Activated CD8-positive, alpha-beta T cell treated with anti-CD3 and anti-CD28 coated beads, Interleukin-2, amount 10 ng/mL, durations not matched to agents 7 days and 5 days (primary cell): ENCODE data around the gene ASXL2. TPM values are rescaled to one million over a fixed set of nuclear protein-coding genes. Genes with fewer than 3 reads are reported as not detected.

Experiments
- ATAC-seq: fragments of 150-1000 bp; cut with Tn5 transposase; one replicate; pipeline ENCODE4 v1.10.0; 2021; ENCODE audit warnings: moderate library complexity
- CTCF ChIA-PET: fragments of 350-600 bp; sonication (Branson Sonifier 250); formaldehyde crosslinking; loops from one replicate; lab custom pipeline; 2021; ENCODE audit warnings: antibody characterized with exemption; lab: Charles Lee
- POLR2A ChIA-PET: fragments of 350-600 bp; sonication (Branson Sonifier 250); formaldehyde crosslinking; loops from one replicate; lab custom pipeline; 2021; ENCODE audit warnings: antibody characterized with exemption; lab: Charles Lee
- DNase-seq: peaks from one replicate; pipeline ENCODE4 v3.0.0-alpha.2; 2020
- H3K27ac Mint-ChIP-seq: one replicate; pipeline ENCODE4 v1.8.0; 2021; ENCODE audit warnings: mild to moderate bottlenecking, mixed read lengths
- H3K27me3 Mint-ChIP-seq: one replicate; pipeline ENCODE4 v1.8.0; 2021; ENCODE audit warnings: low read depth, mixed read lengths
- H3K36me3 Mint-ChIP-seq: one replicate; pipeline ENCODE4 v1.8.0; 2021; ENCODE audit warnings: low read depth, mixed read lengths
- H3K4me1 Mint-ChIP-seq: one replicate; pipeline ENCODE4 v1.8.0; 2021; ENCODE audit warnings: low read depth, mixed read lengths
- H3K4me3 Mint-ChIP-seq: one replicate; pipeline ENCODE4 v1.8.0; 2021; ENCODE audit warnings: mild to moderate bottlenecking, mixed read lengths
- H3K9me3 Mint-ChIP-seq: one replicate; pipeline ENCODE4 v1.8.0; 2022; ENCODE audit warnings: mixed read lengths; ENCODE audit not compliant: insufficient read depth
- total RNA-seq, 2 experiments: library from RNA; stranded (reverse); gene quantifications; one replicate each; pipeline ENCODE4 v1.2.3, GENCODE V29; 2021

ASXL2 gene
- total RNA-seq, 2 experiments from 2014 or later = 44.0 to 45.0 TPM

GRCh38 chr2:25757906-25758305 lies 120.4 kb downstream of the ASXL2 start:
- peaks cover 68% of the 10 kb centered on the region for H3K36me3 Mint-ChIP-seq
- POLR2A ChIA-PET = no interaction called here

GRCh38 chr2:25756536-25756935 lies 121.8 kb downstream of the ASXL2 start:
- Mint-ChIP-seq H3K36me3 (peaks cover 69% of the 10 kb centered on the region), H3K4me3 (no peak overlapping the region), H3K4me1 (peaks cover 24% of the 10 kb centered on the region), H3K9me3 (no peaks in the 10 kb centered on the region), H3K27ac (peak overlapping the region; percentile 27), H3K27me3 (no peaks in the 10 kb centered on the region)
- POLR2A ChIA-PET = no interaction called here
- CTCF ChIA-PET = interaction anchor here (1.0 kb wide), 1 partner anchor 38 kb away, joined by 3 read pairs; no protein-coding TSS in a partner anchor
- DNase-seq (no peak), ATAC-seq (peak; percentile 8)

More at GRCh38 chr2:25757906-25758305, 120.4 kb downstream of the ASXL2 start:
- no peak overlapping the region for H3K27ac Mint-ChIP-seq
- peaks cover 21% of the 10 kb centered on the region for H3K4me1 Mint-ChIP-seq
- CTCF ChIA-PET = interaction anchor here (1.2 kb wide), 1 partner anchor 14 kb away, joined by 3 read pairs; no protein-coding TSS in a partner anchor
- ATAC-seq (no peak), DNase-seq (no peak)
- no peak overlapping the region for H3K4me3 Mint-ChIP-seq
- no peaks in the 10 kb centered on the region for H3K27me3 Mint-ChIP-seq
- H3K9me3 Mint-ChIP-seq = no peaks in the 10 kb centered on the region

GRCh38 chr2:25749676-25750075 lies 128.6 kb downstream of the ASXL2 start:
- peak; percentile 39 for ATAC-seq
- POLR2A ChIA-PET = interaction anchor here (0.6 kb wide), 1 partner anchor 242 kb away, joined by 3 read pairs; no protein-coding TSS in a partner anchor
- Mint-ChIP-seq H3K4me1 (peaks cover 32% of the 10 kb centered on the region), H3K27me3 (no peaks in the 10 kb centered on the region), H3K9me3 (no peaks in the 10 kb centered on the region), H3K4me3 (peak overlapping the region; percentile 31), H3K27ac (peak overlapping the region; percentile 65), H3K36me3 (peaks cover 63% of the 10 kb centered on the region)
- peak; percentile 33 for DNase-seq
- CTCF ChIA-PET = interaction anchor here (0.7 to 1.7 kb wide), 2 partner anchors 45 to 74 kb away, joined by 3 to 5 read pairs; no protein-coding TSS in a partner anchor

DNA sequence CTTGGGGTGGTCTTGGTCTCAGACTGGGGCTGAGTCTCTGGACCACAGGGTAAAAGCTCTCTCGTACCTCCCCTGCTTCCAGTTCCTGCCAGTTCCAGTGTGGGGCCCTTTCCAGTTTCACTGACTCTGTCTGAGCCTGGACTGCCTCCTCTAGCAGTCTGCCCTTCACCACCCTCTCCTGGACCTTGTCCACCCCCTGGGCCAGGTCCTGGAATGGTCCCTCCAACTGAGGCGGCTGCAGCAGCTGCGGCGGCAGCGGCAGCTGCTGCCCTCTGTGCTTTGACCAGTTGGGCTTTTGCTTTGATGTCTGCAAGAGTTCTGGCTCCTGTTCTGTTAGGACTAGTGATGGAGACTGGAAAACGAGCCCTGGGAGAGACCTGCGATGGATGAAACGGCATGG lies 134.2 kb downstream of the ASXL2 start:
- H3K36me3 Mint-ChIP-seq = peaks cover 49% of the 10 kb centered on the region
- ChIA-PET POLR2A (interaction anchor here (1.7 kb wide), 1 partner anchor 135 kb away, joined by 6 read pairs; the partner anchor contains the start of gene ASXL2), CTCF (interaction anchor here (0.8 to 2.1 kb wide), 5 partner anchors 12 to 134 kb away, joined by 3 to 4 read pairs (median 4); partner anchors contain the start of gene ASXL2)
- DNase-seq (no peak), ATAC-seq (peak; percentile 17)
- H3K4me3 Mint-ChIP-seq = no peak overlapping the region
- no peaks in the 10 kb centered on the region for H3K27me3 Mint-ChIP-seq
- H3K9me3 Mint-ChIP-seq = no peaks in the 10 kb centered on the region
- H3K27ac Mint-ChIP-seq = peak overlapping the region; percentile 84
- H3K4me1 Mint-ChIP-seq = peaks cover 31% of the 10 kb centered on the region

- ATAC-seq = peak; percentile 71
- peaks cover 27% of the 10 kb centered on the region for H3K4me1 Mint-ChIP-seq
- no peak for DNase-seq
- H3K27ac Mint-ChIP-seq = peak overlapping the region; percentile 84
- peaks cover 41% of the 10 kb centered on the region for H3K36me3 Mint-ChIP-seq
- H3K4me3 Mint-ChIP-seq = peak overlapping the region; percentile 16
- ChIA-PET CTCF (interaction anchor here (0.6 to 2.1 kb wide), 7 partner anchors 11 to 135 kb away, joined by 3 to 5 read pairs (median 4); partner anchors contain the start of gene ASXL2), POLR2A (interaction anchor here (1.7 kb wide), 1 partner anchor 135 kb away, joined by 6 read pairs; the partner anchor contains the start of gene ASXL2)
- no peaks in the 10 kb centered on the region for H3K27me3 Mint-ChIP-seq
- H3K9me3 Mint-ChIP-seq = no peaks in the 10 kb centered on the region
Measured at GRCh38 chr2:25743132-25743830, 135.0 kb downstream of the ASXL2 start.

DNA sequence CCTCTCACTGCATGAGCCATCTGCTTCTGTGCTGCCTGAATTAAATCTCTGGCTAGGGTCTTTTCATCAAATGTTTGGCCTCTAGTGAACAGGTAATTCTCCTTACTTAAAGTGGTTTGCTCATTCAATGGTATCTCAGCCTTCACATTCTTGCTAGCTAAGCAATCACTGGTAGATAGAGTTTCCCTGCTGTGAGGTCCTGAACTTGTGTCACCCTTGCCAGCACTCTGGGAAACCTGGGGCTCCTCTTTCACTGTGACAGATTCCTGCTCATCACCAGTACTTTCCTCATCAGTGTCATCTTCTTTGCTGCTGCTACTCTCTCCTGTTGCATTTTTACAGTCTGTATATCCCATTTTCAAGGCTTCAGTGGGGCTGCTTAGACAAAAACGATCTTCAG lies 135.8 kb downstream of the ASXL2 start:
- no peaks in the 10 kb centered on the region for H3K9me3 Mint-ChIP-seq
- ATAC-seq (no peak), DNase-seq (no peak)
- no peak overlapping the region for H3K4me3 Mint-ChIP-seq
- no peaks in the 10 kb centered on the region for H3K27me3 Mint-ChIP-seq
- ChIA-PET CTCF (interaction anchor here (0.6 to 2.1 kb wide), 4 partner anchors 42 to 136 kb away, joined by 3 to 5 read pairs (median 4); partner anchors contain the start of gene ASXL2), POLR2A (interaction anchor here (0.6 kb wide), 1 partner anchor 82 kb away, joined by 3 read pairs; no protein-coding TSS in a partner anchor)
- H3K4me1 Mint-ChIP-seq = peaks cover 27% of the 10 kb centered on the region
- peak overlapping the region; percentile 84 for H3K27ac Mint-ChIP-seq
- H3K36me3 Mint-ChIP-seq = peaks cover 36% of the 10 kb centered on the region

DNA sequence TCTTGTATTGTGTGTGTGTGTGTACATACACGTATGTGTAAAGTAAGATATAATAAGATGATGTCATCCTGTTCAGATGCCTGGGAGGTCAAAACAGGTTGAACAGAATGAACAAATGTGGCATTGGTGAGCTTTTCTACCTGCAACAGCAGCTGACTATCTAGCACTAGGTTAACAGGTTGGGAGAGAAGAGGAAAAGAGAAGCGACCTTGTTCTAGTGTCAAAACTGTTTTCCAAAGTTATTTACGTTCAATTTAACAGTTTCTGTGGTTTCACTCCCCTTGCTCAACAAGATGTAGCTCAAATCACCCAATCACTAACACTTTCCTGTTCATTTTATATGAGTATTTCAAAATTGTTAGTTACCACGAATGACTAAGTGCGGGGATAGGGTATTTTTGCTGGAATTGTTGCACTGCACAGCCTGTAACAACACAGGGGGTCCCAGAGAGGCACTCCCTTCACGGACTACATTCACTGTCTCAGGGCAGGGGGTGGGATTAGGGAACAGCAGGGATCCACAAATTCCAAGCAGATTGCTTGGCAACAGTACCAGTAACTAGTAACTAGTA lies 137.4 kb downstream of the ASXL2 start:
- Mint-ChIP-seq H3K27me3 (no peaks in the 10 kb centered on the region), H3K36me3 (peaks cover 37% of the 10 kb centered on the region), H3K4me1 (peaks cover 27% of the 10 kb centered on the region), H3K27ac (no peak overlapping the region), H3K9me3 (no peaks in the 10 kb centered on the region), H3K4me3 (no peak overlapping the region)
- DNase-seq (no peak), ATAC-seq (no peak)
- CTCF ChIA-PET = no interaction called here
- POLR2A ChIA-PET = no interaction called here

DNA sequence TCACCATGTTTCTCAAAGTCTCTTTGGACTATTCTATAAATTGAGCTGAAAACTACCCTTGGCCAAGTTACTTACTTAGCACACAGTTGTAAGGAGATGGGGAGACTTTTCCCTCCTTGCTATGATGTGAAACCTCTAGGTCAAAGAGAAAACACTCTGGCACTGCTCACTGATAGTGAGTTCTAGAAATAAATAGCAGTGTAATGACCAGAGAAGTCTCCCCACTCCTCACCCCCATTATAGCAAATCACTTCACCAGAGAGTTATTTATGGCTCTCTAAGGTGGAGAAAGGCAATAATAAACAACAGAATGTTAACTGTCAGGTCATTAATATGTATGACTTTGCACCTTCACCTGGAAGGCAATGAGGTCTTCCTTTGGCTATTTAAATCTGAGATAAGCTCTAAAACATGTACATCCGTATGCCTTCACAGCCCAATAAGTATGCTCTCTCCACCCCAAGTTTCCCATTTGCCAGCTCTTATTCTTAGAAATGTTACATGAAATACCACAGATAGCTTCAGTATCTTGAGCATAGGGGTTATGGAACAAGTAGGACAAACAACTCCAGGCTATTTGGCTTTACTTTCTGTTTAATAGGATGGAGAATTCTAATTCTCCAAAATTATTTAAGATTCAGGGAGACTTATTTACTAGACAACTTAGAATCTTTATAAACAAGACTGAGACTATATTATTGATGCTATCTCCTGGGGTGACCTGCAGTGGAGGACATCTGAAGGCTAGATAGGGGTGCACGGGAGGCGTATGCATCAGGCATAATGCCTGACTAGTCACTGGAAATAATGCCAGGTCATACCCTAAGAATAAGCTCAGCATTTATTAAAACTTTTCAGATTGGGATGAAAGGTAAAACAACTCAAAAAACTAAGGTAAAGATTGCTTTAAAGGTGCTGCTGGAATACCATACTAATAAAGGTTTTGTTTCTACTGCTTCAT lies 139.6 kb downstream of the ASXL2 start:
- Mint-ChIP-seq H3K36me3 (peaks cover 33% of the 10 kb centered on the region), H3K27me3 (no peaks in the 10 kb centered on the region), H3K4me1 (peaks cover 15% of the 10 kb centered on the region), H3K27ac (no peak overlapping the region), H3K4me3 (no peak overlapping the region), H3K9me3 (no peaks in the 10 kb centered on the region)
- ChIA-PET POLR2A (interaction anchor here (0.7 kb wide), 1 partner anchor 10 kb away, joined by 3 read pairs; no protein-coding TSS in a partner anchor), CTCF (interaction anchor here (0.8 to 1.5 kb wide), 3 partner anchors 28 to 132 kb away, joined by 3 read pairs; no protein-coding TSS in a partner anchor)
- no peak for ATAC-seq
- DNase-seq = no peak

- Mint-ChIP-seq H3K27me3 (no peaks in the 10 kb centered on the region), H3K9me3 (no peaks in the 10 kb centered on the region), H3K4me3 (no peak overlapping the region), H3K27ac (no peak overlapping the region), H3K36me3 (peaks cover 17% of the 10 kb centered on the region), H3K4me1 (peaks cover 3% of the 10 kb centered on the region)
- DNase-seq (no peak), ATAC-seq (no peak)
- ChIA-PET POLR2A (no interaction called here), CTCF (no interaction called here)
Measured at GRCh38 chr2:25736899-25737515, 141.3 kb downstream of the ASXL2 start.

GRCh38 chr2:25735835-25736234 lies 142.5 kb downstream of the ASXL2 start:
- DNase-seq = no peak
- Mint-ChIP-seq H3K4me3 (no peak overlapping the region), H3K27ac (no peak overlapping the region), H3K36me3 (peaks cover 11% of the 10 kb centered on the region), H3K4me1 (no peaks in the 10 kb centered on the region), H3K27me3 (no peaks in the 10 kb centered on the region), H3K9me3 (no peaks in the 10 kb centered on the region)
- ATAC-seq = no peak
- CTCF ChIA-PET = interaction anchor here (1.0 to 1.3 kb wide), 2 partner anchors 9 to 37 kb away, joined by 3 to 8 read pairs; no protein-coding TSS in a partner anchor
- POLR2A ChIA-PET = no interaction called here
